SU-DHL-6 (cell line): ENCODE data around the gene RAP1A.

Experiments
- H2AFZ ChIP-seq: fragments of 200-600 bp; sonication (generic); 2 replicates; pipeline ENCODE4 v1.6.1; 2014; ENCODE audit warnings: low read depth, mild to moderate bottlenecking, moderate library complexity, mixed read lengths, antibody characterized with exemption, low read length; ENCODE audit not compliant: severe bottlenecking
- H3F3A ChIP-seq: fragments of 200-600 bp; shearing (Covaris generic); 2 replicates; pipeline ENCODE4 v1.6.0; 2016; ENCODE audit warnings: antibody characterized with exemption, mild to moderate bottlenecking; ENCODE audit not compliant: insufficient read depth
- H3K27ac ChIP-seq: fragments of 200-600 bp; sonication (generic); 2 replicates; pipeline ENCODE4 v1.5.1; 2016; ENCODE audit warnings: low read depth, mild to moderate bottlenecking, low read length, moderate library complexity, mixed read lengths
- H3K27me3 ChIP-seq: fragments of 200-600 bp; sonication (generic), shearing (Covaris generic); 2 replicates; pipeline ENCODE4 v1.6.0; 2014; ENCODE audit warnings: mild to moderate bottlenecking, low read length
- H3K36me3 ChIP-seq: fragments of 200-600 bp; sonication (generic); 2 replicates; pipeline ENCODE4 v1.6.1; 2014; ENCODE audit warnings: mild to moderate bottlenecking, low read length, mixed read lengths
- H3K4me2 ChIP-seq: fragments of 300-600, 200-600 bp; shearing (Covaris generic), sonication (generic); 2 replicates; pipeline ENCODE4 v1.6.0; 2014; ENCODE audit warnings: low read length, low read depth, mild to moderate bottlenecking; ENCODE audit not compliant: poor library complexity, severe bottlenecking
- H3K4me3 ChIP-seq: fragments of 200-600 bp; sonication (generic); 2 replicates; pipeline ENCODE4 v1.5.1; 2014; ENCODE audit warnings: antibody characterized with exemption, low read length, mild to moderate bottlenecking, mixed read lengths; ENCODE audit not compliant: insufficient read depth, poor library complexity, severe bottlenecking
- H3K79me2 ChIP-seq: fragments of 200-600 bp; sonication (generic); 2 replicates; pipeline ENCODE4 v1.6.1; 2014; ENCODE audit warnings: mild to moderate bottlenecking, low read length, moderate library complexity; ENCODE audit not compliant: insufficient read depth
- H3K9ac ChIP-seq: fragments of 200-600 bp; sonication (generic); 2 replicates; pipeline ENCODE4 v1.7.0; 2014; ENCODE audit warnings: mild to moderate bottlenecking, low read length
- H3K9me2 ChIP-seq: fragments of 200-600 bp; sonication (generic); replicated peaks from 2 replicates; pipeline ENCODE4 v1.6.1; 2014; ENCODE audit warnings: low read length; ENCODE audit not compliant: insufficient read depth
- H3K9me3 ChIP-seq: fragments of 200-600 bp; sonication (generic); 2 replicates; pipeline ENCODE4 v1.6.1; 2014; ENCODE audit warnings: low read length, mixed read lengths; ENCODE audit not compliant: insufficient read depth
- H4K20me1 ChIP-seq: fragments of 200-600 bp; sonication (generic); 2 replicates; pipeline ENCODE4 v1.6.1; 2014; ENCODE audit warnings: low read depth, mild to moderate bottlenecking, antibody characterized with exemption, low read length, moderate library complexity, mixed read lengths
- EZH2phosphoT487 ChIP-seq: fragments of 200-600 bp; sonication (generic), shearing (Covaris generic); conservative IDR thresholded peaks from 2 replicates; pipeline ENCODE4 v1.6.1; 2018; ENCODE audit warnings: mild to moderate bottlenecking, antibody characterized with exemption, low read length, moderate library complexity, mixed read lengths
- TF ChIP-seq, protein P1 (sequence below): fragments of 200-600 bp; sonication (generic); IDR thresholded peaks from one replicate; pipeline ENCODE4 v1.5.1; 2017; ENCODE audit warnings: antibody characterized with exemption, mild to moderate bottlenecking, low read length, moderate library complexity; ENCODE audit not compliant: insufficient read depth, poor library complexity, severe bottlenecking

Gene RAP1A

DNA sequence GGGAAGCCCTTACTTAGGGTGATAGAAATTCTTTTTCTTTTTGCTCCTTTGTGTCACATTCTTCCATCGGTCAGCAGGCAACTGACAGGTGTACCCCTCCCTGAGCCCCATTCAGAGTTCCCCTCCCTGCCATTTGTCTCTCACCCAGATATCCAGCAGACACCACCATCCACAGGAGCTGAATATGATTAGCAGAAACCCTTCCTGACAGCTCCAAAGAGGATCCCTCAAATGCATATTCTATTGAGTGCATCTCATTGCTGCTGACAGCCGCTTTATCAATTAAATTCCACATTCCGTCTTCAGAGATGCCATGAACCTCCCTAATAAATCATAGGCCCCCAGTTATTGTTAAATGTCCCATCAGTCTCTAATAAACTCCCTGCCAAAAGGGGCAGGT, 130.0 kb downstream of the RAP1A start:
- Histone ChIP-seq H3K36me3 (no peaks in the 10 kb centered on the region), H3K79me2 (no peaks in the 10 kb centered on the region), H3K27ac (no peak overlapping the region), H3K4me3 (no peak overlapping the region), H4K20me1 (no peaks in the 10 kb centered on the region), H3F3A (no peaks in the 10 kb centered on the region), H3K9ac (no peak overlapping the region), H2AFZ (no peak overlapping the region), H3K9me3 (no peaks in the 10 kb centered on the region), H3K27me3 (no peaks in the 10 kb centered on the region), H3K9me2 (no peaks in the 10 kb centered on the region), H3K4me2 (no peak overlapping the region)
- TF ChIP-seq, protein P1, sequence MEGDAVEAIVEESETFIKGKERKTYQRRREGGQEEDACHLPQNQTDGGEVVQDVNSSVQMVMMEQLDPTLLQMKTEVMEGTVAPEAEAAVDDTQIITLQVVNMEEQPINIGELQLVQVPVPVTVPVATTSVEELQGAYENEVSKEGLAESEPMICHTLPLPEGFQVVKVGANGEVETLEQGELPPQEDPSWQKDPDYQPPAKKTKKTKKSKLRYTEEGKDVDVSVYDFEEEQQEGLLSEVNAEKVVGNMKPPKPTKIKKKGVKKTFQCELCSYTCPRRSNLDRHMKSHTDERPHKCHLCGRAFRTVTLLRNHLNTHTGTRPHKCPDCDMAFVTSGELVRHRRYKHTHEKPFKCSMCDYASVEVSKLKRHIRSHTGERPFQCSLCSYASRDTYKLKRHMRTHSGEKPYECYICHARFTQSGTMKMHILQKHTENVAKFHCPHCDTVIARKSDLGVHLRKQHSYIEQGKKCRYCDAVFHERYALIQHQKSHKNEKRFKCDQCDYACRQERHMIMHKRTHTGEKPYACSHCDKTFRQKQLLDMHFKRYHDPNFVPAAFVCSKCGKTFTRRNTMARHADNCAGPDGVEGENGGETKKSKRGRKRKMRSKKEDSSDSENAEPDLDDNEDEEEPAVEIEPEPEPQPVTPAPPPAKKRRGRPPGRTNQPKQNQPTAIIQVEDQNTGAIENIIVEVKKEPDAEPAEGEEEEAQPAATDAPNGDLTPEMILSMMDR, result no peak
- no peak for TF ChIP-seq EZH2phosphoT487

DNA sequence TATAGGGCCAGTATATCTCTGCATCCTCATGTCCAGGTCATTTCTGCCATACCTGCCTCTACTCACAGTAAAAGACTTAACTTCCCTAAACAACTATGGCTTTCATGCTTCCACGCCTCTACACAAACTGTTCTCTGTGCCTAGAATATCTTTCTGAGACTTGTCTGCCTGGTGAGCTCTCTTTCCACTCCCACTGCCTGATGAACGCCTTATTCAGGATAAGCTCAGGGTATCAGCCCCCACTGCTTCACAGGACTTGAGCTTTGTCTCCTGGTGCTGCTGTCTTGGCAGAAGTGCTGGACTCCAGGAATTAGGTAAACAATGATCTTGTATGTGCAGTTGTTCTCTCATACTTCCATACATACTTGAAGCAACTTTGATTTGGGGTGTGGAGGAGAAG, 131.3 kb downstream of the RAP1A start:
- Histone ChIP-seq H3K79me2 (peaks cover 3% of the 10 kb centered on the region; the same call in 1 of the 2 replicates), H3K9me2 (no peaks in the 10 kb centered on the region), H3K36me3 (no peaks in the 10 kb centered on the region), H3K27ac (no peak overlapping the region), H3K4me2 (no peak overlapping the region), H2AFZ (no peak overlapping the region), H3F3A (no peaks in the 10 kb centered on the region), H3K9me3 (no peaks in the 10 kb centered on the region), H3K27me3 (no peaks in the 10 kb centered on the region), H3K9ac (no peak overlapping the region), H3K4me3 (no peak overlapping the region), H4K20me1 (no peaks in the 10 kb centered on the region)
- no peak for TF ChIP-seq EZH2phosphoT487
- TF ChIP-seq, protein P1, result no peak

DNA sequence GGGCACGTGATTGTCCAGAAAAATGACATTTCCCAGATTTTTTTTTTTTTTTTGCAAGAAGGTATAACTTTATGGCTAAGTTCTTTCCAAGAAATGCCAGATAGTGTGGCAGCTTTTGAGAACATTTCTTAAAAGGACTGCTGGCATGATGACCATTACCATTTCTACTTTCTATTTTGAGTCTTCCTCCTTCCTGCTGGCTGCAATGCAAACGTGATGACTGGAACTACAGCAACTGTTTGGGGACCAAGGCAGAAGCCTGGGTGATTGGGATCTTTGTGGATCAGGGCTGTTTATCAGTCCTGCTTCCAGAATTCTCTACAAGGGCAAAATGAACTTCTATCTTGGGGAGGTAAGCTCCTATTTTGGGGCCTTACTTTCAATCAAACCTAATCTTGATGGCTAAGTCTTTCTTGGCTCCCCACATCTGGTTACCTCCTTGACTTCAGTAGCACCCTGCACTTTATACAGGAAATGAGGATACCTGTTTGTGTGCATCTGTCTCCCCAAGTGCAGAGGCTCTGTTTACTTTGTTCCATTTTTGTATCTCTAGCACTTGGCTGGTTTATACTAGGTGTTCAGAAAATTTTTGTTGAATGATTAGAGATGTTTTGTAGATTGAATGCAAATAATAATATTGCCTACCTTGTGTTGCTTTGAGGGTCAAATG, 132.5 kb downstream of the RAP1A start:
- TF ChIP-seq, protein P1, result no peak
- TF ChIP-seq EZH2phosphoT487, result no peak
- H4K20me1 ChIP-seq, result no peaks in the 10 kb centered on the region; the same call in 1 of the 2 replicates
- H3K79me2 ChIP-seq, result peaks cover 15% of the 10 kb centered on the region
- H3K27ac ChIP-seq, result no peak overlapping the region
- no peak overlapping the region for H3K4me2 ChIP-seq
- H2AFZ ChIP-seq, result no peak overlapping the region
- no peaks in the 10 kb centered on the region for H3K27me3 ChIP-seq
- no peak overlapping the region for H3K4me3 ChIP-seq
- no peaks in the 10 kb centered on the region for H3K9me3 ChIP-seq
- no peaks in the 10 kb centered on the region for H3K36me3 ChIP-seq
- H3K9me2 ChIP-seq, result no peaks in the 10 kb centered on the region
- H3F3A ChIP-seq, result no peaks in the 10 kb centered on the region
- no peak overlapping the region for H3K9ac ChIP-seq
